ENCODE measurements around the gene ARID5B. TPM values are rescaled to one million over a fixed set of nuclear protein-coding genes. Genes with fewer than 3 reads are reported as not detected.

Gene ARID5B
- polyA plus RNA-seq, 1 of the 3 experiments (the other 2 are of a cell fraction), result 10.9 TPM

DNA sequence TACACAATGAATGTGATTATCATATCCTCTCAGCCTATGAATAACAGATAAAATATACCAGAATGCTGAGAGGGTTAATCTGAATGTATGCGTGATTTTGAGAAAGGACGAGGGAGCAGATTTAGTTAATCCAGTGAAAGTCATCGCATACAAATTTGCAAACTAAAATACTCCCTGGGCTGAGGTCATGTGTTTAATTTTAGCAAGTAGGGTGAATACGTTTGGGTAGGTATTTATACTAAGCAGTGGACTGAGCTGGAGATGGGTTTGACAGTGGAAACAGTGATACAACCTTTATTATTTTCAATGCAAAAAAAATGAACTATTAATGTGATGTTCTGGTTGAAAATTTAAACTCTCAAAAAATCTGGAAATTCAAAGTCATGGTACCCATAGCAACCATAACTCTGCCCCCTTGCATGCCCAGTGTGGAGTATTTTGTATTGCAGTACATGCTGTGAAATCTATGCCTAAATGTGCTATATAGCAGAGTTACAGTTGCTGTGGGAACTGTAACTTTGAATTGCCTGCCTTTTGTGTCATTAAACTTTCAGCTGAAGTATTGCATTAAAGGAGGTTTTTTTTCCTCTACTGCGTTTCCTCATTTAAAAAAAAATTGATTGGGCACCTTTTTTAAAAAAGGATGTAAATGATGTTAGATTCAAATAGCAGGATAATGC lies 9.5 kb upstream of the ARID5B start:
- Histone ChIP-seq H3K36me3 (replicated peaks in 1 of 2; ENCODE audit: control insufficient read depth in 1 of 2, insufficient read depth in 2 of 2, low read length in 1 of 2) (no peaks in the 10 kb centered on the region), H3K9ac (no peak overlapping the region), H2AFZ (ENCODE audit: low read depth) (no peak overlapping the region), H3K79me2 (ENCODE audit: insufficient read depth) (no peaks in the 10 kb centered on the region), H3K27ac (ENCODE audit: low read depth in 2 of 2, low read length in 1 of 2) (no peak overlapping the region), H3K9me3 (no peaks in the 10 kb centered on the region), H3K9me2 (no peaks in the 10 kb centered on the region), H3K4me2 (no peak overlapping the region), H3K4me3 (ENCODE audit: low read depth in 2 of 2, low read length in 1 of 2) (no peak overlapping the region), H3K4me1 (ENCODE audit: control insufficient read depth in 1 of 2, insufficient read depth in 2 of 2, low read depth in 1 of 2, low read length in 1 of 2) (peaks cover 0 to 6% of the 10 kb centered on the region in 2 experiments; a peak in 1 of 4 replicates), H4K20me1 (ENCODE audit: insufficient read depth) (no peaks in the 10 kb centered on the region), H3F3A (replicated peaks; ENCODE audit: insufficient read depth) (no peaks in the 10 kb centered on the region), H3K27me3 (ENCODE audit: insufficient read depth) (no peaks in the 10 kb centered on the region)
- TF ChIP-seq ELF1 (IDR thresholded peaks at IDR 0.05), result no peak
- TF ChIP-seq, protein P1, sequence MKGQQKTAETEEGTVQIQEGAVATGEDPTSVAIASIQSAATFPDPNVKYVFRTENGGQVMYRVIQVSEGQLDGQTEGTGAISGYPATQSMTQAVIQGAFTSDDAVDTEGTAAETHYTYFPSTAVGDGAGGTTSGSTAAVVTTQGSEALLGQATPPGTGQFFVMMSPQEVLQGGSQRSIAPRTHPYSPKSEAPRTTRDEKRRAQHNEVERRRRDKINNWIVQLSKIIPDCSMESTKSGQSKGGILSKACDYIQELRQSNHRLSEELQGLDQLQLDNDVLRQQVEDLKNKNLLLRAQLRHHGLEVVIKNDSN (IDR thresholded peaks at IDR 0.05; ENCODE audit: borderline replicate concordance, low read depth), result no peak
- no peak for TF ChIP-seq NFIC (IDR thresholded peaks at IDR 0.05; ENCODE audit: borderline replicate concordance)
- TF ChIP-seq JUND (IDR thresholded peaks at IDR 0.05), result no peak
- no peak for TF ChIP-seq MXI1 (IDR thresholded peaks at IDR 0.05; ENCODE audit: low read depth, low read length)
- TF ChIP-seq POLR2AphosphoS5 (IDR thresholded peaks at IDR 0.05; ENCODE audit: low read depth, low read length), result no peak
- TF ChIP-seq, protein P2, sequence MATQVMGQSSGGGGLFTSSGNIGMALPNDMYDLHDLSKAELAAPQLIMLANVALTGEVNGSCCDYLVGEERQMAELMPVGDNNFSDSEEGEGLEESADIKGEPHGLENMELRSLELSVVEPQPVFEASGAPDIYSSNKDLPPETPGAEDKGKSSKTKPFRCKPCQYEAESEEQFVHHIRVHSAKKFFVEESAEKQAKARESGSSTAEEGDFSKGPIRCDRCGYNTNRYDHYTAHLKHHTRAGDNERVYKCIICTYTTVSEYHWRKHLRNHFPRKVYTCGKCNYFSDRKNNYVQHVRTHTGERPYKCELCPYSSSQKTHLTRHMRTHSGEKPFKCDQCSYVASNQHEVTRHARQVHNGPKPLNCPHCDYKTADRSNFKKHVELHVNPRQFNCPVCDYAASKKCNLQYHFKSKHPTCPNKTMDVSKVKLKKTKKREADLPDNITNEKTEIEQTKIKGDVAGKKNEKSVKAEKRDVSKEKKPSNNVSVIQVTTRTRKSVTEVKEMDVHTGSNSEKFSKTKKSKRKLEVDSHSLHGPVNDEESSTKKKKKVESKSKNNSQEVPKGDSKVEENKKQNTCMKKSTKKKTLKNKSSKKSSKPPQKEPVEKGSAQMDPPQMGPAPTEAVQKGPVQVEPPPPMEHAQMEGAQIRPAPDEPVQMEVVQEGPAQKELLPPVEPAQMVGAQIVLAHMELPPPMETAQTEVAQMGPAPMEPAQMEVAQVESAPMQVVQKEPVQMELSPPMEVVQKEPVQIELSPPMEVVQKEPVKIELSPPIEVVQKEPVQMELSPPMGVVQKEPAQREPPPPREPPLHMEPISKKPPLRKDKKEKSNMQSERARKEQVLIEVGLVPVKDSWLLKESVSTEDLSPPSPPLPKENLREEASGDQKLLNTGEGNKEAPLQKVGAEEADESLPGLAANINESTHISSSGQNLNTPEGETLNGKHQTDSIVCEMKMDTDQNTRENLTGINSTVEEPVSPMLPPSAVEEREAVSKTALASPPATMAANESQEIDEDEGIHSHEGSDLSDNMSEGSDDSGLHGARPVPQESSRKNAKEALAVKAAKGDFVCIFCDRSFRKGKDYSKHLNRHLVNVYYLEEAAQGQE (IDR thresholded peaks at IDR 0.05; ENCODE audit: low read depth, low read length), result no peak
- no peak for TF ChIP-seq MEF2A (IDR thresholded peaks at IDR 0.05; ENCODE audit: borderline replicate concordance, low read depth)
- DNase-seq, result no peak
- ChIA-PET POLR2A (no interaction called here), CTCF (no interaction called here)
- WGBS (ENCODE audit: low lambda C conversion rate), result 80% methylated on average over 5 of the region's 5 CpGs

DNA sequence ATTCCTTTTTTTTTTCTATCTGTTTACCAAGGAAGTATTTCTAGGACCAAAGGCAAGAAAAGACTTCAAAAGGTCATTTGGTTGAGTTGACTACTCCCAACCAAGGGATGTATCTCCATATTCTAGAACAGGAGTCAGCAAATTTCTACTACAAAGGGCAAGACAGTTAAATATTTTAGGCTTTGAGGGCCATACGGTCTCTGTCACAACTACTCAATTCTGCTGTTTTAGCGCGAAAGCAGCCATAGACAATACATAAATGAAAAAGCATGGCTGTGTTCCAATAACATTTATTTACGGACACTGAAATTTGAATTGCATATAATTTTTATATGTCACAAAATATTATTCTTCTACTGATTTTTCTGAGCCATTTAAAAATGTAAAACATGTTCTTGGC lies 8.5 kb upstream of the ARID5B start:
- ChIA-PET CTCF (no interaction called here), POLR2A (no interaction called here)
- no peak for DNase-seq
- no peaks in the 10 kb centered on the region for H3K79me2 ChIP-seq (ENCODE audit: insufficient read depth)
- H3K9me2 ChIP-seq, result no peaks in the 10 kb centered on the region
- no peaks in the 10 kb centered on the region for H3K9me3 ChIP-seq
- H3K9ac ChIP-seq, result no peak overlapping the region
- H3K27ac ChIP-seq (ENCODE audit: low read depth in 2 of 2, low read length in 1 of 2), result no peak overlapping the region
- H3F3A ChIP-seq (replicated peaks; ENCODE audit: insufficient read depth), result no peaks in the 10 kb centered on the region
- no peak overlapping the region for H3K4me2 ChIP-seq
- TF ChIP-seq FOSL2 (IDR thresholded peaks at IDR 0.05; ENCODE audit: borderline replicate concordance, low read depth) (no peak), RXRA (IDR thresholded peaks at IDR 0.05; ENCODE audit: borderline replicate concordance, low read depth) (no peak), TCF12 (IDR thresholded peaks at IDR 0.05) (no peak), SMC3 (IDR thresholded peaks at IDR 0.05; ENCODE audit: low read depth, low read length) (no peak), JUND (IDR thresholded peaks at IDR 0.05) (no peak), POLR2AphosphoS5 (IDR thresholded peaks at IDR 0.05; ENCODE audit: low read depth, low read length) (no peak), ELF1 (IDR thresholded peaks at IDR 0.05) (no peak), MEF2A (IDR thresholded peaks at IDR 0.05; ENCODE audit: borderline replicate concordance, low read depth) (no peak), RCOR1 (IDR thresholded peaks at IDR 0.05; ENCODE audit: low read length) (no peak), FOXJ3 (CRISPR knock-in tag; IDR thresholded peaks at IDR 0.05) (no peak), RFX5 (IDR thresholded peaks at IDR 0.05; ENCODE audit: low read length) (no peak), NFIC (IDR thresholded peaks at IDR 0.05; ENCODE audit: borderline replicate concordance) (no peak), MXI1 (IDR thresholded peaks at IDR 0.05; ENCODE audit: low read depth, low read length) (no peak), YY1 (IDR thresholded peaks at IDR 0.05; ENCODE audit: low read depth) (no peak), FOXM1 (IDR thresholded peaks at IDR 0.05; ENCODE audit: low read depth) (no peak)
- TF ChIP-seq, protein P3, sequence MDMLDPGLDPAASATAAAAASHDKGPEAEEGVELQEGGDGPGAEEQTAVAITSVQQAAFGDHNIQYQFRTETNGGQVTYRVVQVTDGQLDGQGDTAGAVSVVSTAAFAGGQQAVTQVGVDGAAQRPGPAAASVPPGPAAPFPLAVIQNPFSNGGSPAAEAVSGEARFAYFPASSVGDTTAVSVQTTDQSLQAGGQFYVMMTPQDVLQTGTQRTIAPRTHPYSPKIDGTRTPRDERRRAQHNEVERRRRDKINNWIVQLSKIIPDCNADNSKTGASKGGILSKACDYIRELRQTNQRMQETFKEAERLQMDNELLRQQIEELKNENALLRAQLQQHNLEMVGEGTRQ (IDR thresholded peaks at IDR 0.05; ENCODE audit: borderline replicate concordance, low read depth, low read length), result no peak
- TF ChIP-seq, protein P4, sequence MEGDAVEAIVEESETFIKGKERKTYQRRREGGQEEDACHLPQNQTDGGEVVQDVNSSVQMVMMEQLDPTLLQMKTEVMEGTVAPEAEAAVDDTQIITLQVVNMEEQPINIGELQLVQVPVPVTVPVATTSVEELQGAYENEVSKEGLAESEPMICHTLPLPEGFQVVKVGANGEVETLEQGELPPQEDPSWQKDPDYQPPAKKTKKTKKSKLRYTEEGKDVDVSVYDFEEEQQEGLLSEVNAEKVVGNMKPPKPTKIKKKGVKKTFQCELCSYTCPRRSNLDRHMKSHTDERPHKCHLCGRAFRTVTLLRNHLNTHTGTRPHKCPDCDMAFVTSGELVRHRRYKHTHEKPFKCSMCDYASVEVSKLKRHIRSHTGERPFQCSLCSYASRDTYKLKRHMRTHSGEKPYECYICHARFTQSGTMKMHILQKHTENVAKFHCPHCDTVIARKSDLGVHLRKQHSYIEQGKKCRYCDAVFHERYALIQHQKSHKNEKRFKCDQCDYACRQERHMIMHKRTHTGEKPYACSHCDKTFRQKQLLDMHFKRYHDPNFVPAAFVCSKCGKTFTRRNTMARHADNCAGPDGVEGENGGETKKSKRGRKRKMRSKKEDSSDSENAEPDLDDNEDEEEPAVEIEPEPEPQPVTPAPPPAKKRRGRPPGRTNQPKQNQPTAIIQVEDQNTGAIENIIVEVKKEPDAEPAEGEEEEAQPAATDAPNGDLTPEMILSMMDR (IDR thresholded peaks at IDR 0.05), result no peak
- TF ChIP-seq, protein P5, sequence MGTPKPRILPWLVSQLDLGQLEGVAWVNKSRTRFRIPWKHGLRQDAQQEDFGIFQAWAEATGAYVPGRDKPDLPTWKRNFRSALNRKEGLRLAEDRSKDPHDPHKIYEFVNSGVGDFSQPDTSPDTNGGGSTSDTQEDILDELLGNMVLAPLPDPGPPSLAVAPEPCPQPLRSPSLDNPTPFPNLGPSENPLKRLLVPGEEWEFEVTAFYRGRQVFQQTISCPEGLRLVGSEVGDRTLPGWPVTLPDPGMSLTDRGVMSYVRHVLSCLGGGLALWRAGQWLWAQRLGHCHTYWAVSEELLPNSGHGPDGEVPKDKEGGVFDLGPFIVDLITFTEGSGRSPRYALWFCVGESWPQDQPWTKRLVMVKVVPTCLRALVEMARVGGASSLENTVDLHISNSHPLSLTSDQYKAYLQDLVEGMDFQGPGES (IDR thresholded peaks at IDR 0.05; ENCODE audit: low read depth, low read length), result no peak
- no peak overlapping the region for H2AFZ ChIP-seq (ENCODE audit: low read depth)
- H3K4me3 ChIP-seq (ENCODE audit: low read depth in 2 of 2, low read length in 1 of 2), result no peak overlapping the region
- H3K4me1 ChIP-seq (ENCODE audit: control insufficient read depth in 1 of 2, insufficient read depth in 2 of 2, low read depth in 1 of 2, low read length in 1 of 2), result peaks cover 9 to 12% of the 10 kb centered on the region in 2 experiments; a peak in 3 of 4 replicates
- 97% methylated on average over 4 of the region's 4 CpGs for WGBS (ENCODE audit: low lambda C conversion rate)
- H3K36me3 ChIP-seq (replicated peaks in 1 of 2; ENCODE audit: control insufficient read depth in 1 of 2, insufficient read depth in 2 of 2, low read length in 1 of 2), result no peaks in the 10 kb centered on the region
- H3K27me3 ChIP-seq (ENCODE audit: insufficient read depth), result no peaks in the 10 kb centered on the region
- no peaks in the 10 kb centered on the region for H4K20me1 ChIP-seq (ENCODE audit: insufficient read depth)
